Measurements from ENCODE around the gene LGR6. TPM values are rescaled to one million over a fixed set of nuclear protein-coding genes. Genes with fewer than 3 reads are reported as not detected.

Gene LGR6
- total RNA-seq, 2 experiments from 2014 or later, result 0.08 TPM; not detected in 1

DNA sequence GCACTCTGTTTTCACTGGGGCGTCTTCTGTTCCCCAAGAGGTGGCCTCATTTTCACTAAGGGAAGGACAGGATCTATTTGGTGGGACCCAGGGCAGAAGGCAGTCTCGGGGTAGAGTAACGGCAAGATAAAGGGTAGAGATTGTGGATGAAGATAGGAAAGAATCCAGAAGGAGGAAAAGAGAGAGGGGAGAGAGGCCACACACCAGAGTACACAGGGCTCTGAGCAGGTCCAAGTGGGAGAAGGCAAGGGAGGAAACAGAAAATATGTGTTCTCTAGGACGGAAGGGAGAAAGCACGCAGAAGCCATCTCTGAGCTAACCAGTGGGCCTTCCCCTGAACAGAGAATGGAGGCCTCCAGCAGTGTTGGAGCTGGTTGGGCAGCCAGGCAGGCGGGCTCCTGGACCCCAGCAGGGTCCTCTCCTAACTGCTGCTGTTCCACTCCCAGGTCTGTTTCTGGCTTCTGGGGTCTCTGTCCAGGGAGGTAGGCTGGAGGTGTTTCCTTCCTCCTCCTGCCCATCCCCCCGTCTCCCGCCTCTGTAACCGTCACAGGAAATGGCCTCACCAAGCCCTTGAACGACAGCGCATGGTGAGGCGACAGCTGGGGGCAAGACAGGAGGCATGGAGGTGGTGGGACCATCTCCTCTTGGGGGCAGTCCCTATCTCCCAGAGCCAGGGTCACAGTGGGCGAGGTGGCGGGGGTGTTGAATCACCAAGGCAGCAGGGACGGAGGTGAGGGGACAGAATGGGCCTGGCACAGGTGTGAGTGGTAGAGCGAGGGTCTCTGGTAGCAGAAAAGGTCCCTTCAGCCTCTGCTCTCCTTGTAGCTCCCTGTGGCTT lies 33.8 kb upstream of the LGR6 start:
- Mint-ChIP-seq H3K27me3 (ENCODE audit: low read depth) (no peaks in the 10 kb centered on the region), H3K4me3 (peak overlapping the region; percentile 91), H3K4me1 (ENCODE audit: low read depth) (peaks cover 83% of the 10 kb centered on the region), H3K9me3 (ENCODE audit: insufficient read depth) (no peaks in the 10 kb centered on the region), H3K36me3 (ENCODE audit: low read depth) (peaks cover 45% of the 10 kb centered on the region), H3K27ac (peak overlapping the region; percentile 100)
- ATAC-seq (peak; percentile 17), DNase-seq (peak; percentile 79)
- CTCF ChIA-PET, result interaction anchor here (0.6 to 6.2 kb wide), 14 partner anchors 9 to 177 kb away, joined by 3 to 39 read pairs (median 6); partner anchors contain the start of genes ARL8A and RNPEP
- POLR2A ChIA-PET, result interaction anchor here (0.6 to 11.3 kb wide), 10 partner anchors 11 to 848 kb away, joined by 3 to 103 read pairs (median 4); partner anchors contain the start of genes ARL8A, TMEM183A and UBE2T

GRCh38 chr1:202160377-202160940 lies 33.1 kb upstream of the LGR6 start, which contains the start of gene PTPN7:
Gene PTPN7 (minus strand): TSS chr1:202160602. CDS start chr1:202159402, 1,200 bp downstream.
- peak within 1 kb of the TSS; percentile 91 for H3K4me3 Mint-ChIP-seq
- H3K27me3 Mint-ChIP-seq (ENCODE audit: low read depth), result no peaks in the 10 kb centered on the region
- H3K27ac Mint-ChIP-seq, result peak within 1 kb of the TSS; percentile 100
- peaks cover 83% of the 10 kb centered on the region for H3K4me1 Mint-ChIP-seq (ENCODE audit: low read depth)
- no peaks in the 10 kb centered on the region for H3K9me3 Mint-ChIP-seq (ENCODE audit: insufficient read depth)
- ChIA-PET POLR2A (interaction anchor here (0.9 to 11.3 kb wide), 10 partner anchors 10 to 847 kb away, joined by 3 to 103 read pairs (median 4); partner anchors contain the start of genes ARL8A, TMEM183A and UBE2T), CTCF (interaction anchor here (0.6 to 6.2 kb wide), 15 partner anchors 8 to 181 kb away, joined by 3 to 39 read pairs (median 6); partner anchors contain the start of genes ARL8A, RNPEP and UBE2T)
- ATAC-seq (peak; percentile 54), DNase-seq (peak; percentile 82)
- H3K36me3 Mint-ChIP-seq (ENCODE audit: low read depth), result peaks cover 38% of the 10 kb centered on the region

- peak; percentile 3 for ATAC-seq
- no peaks in the 10 kb centered on the region for H3K9me3 Mint-ChIP-seq (ENCODE audit: insufficient read depth)
Measured at GRCh38 chr1:202161151-202162046, 32.2 kb upstream of the LGR6 start.

DNA sequence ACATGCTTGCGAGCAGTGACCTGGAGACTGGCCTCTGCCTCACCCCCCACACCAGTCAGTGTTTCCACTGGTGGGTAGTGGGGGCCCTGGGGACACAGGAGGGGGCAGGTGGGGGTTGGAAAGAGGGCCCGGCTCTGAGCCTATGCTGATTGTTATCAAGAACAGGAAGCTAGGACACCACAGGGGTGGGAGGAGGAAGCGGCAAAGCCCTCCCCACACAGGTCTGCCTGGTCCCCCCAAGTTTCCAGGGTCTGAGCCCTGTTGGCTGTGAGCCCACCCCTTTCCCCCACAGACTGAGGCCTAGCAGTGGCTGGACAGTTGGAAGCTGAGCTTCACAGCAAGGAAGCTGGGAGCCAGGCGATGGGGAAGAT lies 31.6 kb upstream of the LGR6 start:
- Mint-ChIP-seq H3K4me1 (ENCODE audit: low read depth) (peaks cover 85% of the 10 kb centered on the region), H3K9me3 (ENCODE audit: insufficient read depth) (no peaks in the 10 kb centered on the region), H3K27ac (peak overlapping the region; percentile 100), H3K4me3 (peak overlapping the region; percentile 91), H3K36me3 (ENCODE audit: low read depth) (peaks cover 29% of the 10 kb centered on the region), H3K27me3 (ENCODE audit: low read depth) (no peaks in the 10 kb centered on the region)
- POLR2A ChIA-PET, result interaction anchor here (1.5 to 11.3 kb wide), 5 partner anchors 9 to 180 kb away, joined by 3 to 103 read pairs (median 15); partner anchors contain the start of genes ARL8A and UBE2T
- DNase-seq, result peak; percentile 76
- CTCF ChIA-PET, result interaction anchor here (0.8 to 6.2 kb wide), 10 partner anchors 9 to 180 kb away, joined by 3 to 39 read pairs (median 4); partner anchors contain the start of genes ARL8A and UBE2T
- peak; percentile 34 for ATAC-seq

More at GRCh38 chr1:202161151-202162046, 32.2 kb upstream of the LGR6 start:
- Mint-ChIP-seq H3K27me3 (ENCODE audit: low read depth) (no peaks in the 10 kb centered on the region), H3K36me3 (ENCODE audit: low read depth) (peaks cover 30% of the 10 kb centered on the region), H3K4me3 (peak overlapping the region; percentile 91), H3K27ac (peak overlapping the region; percentile 100), H3K4me1 (ENCODE audit: low read depth) (peaks cover 84% of the 10 kb centered on the region)
- CTCF ChIA-PET, result interaction anchor here (0.6 to 6.2 kb wide), 10 partner anchors 9 to 181 kb away, joined by 3 to 39 read pairs (median 6); partner anchors contain the start of genes ARL8A and UBE2T
- peak; percentile 37 for DNase-seq
- POLR2A ChIA-PET, result interaction anchor here (1.1 to 11.3 kb wide), 6 partner anchors 9 to 181 kb away, joined by 3 to 103 read pairs (median 12); partner anchors contain the start of genes ARL8A and UBE2T

DNA sequence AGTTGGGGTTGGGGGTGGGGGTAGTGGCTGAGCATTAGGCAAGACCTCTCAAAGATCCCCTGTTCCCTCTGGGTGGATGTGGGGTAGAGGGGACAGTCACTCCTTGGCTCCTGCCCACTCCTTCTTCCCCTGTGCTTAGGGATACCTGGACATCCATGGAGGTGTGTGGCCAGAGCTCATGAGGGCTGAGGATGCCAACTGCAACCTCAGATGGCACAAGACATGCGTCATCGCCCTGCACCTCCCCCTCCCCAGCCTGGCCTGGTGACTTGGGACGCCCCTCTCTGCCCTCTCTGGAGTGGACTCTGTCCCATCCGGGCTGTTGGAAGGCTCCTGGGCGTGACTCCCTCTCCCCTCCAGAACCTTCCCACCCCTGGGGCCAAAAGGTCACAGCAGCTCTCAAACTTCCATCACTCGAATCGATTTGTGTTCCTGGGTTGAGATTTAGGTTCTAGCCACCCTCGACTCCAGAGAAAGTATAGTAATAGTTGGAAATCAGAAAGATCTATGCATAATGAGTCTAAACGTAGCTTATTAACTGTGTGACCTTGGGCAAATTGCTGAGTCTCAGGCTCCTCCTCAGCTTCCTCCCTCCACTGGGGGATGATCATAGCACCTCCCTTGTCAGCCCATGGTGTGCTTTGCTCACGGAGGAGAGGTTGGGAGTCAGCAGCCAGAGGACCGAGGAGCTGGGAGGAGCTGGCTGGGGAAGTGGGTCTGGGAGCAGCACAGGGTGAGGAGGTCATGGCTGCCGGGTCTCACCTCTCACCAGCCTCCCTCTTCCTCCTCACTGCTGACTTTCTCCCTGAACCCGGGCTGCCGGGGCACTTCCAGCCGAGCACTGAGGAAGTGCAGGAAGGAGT lies 30.9 kb upstream of the LGR6 start:
- ATAC-seq (peak; percentile 12), DNase-seq (peak; percentile 55)
- H3K4me3 Mint-ChIP-seq, result peak overlapping the region; percentile 91
- H3K36me3 Mint-ChIP-seq (ENCODE audit: low read depth), result peaks cover 25% of the 10 kb centered on the region
- no peaks in the 10 kb centered on the region for H3K9me3 Mint-ChIP-seq (ENCODE audit: insufficient read depth)
- no peaks in the 10 kb centered on the region for H3K27me3 Mint-ChIP-seq (ENCODE audit: low read depth)
- H3K4me1 Mint-ChIP-seq (ENCODE audit: low read depth), result peaks cover 82% of the 10 kb centered on the region
- ChIA-PET POLR2A (interaction anchor here (0.5 to 11.3 kb wide), 6 partner anchors 8 to 845 kb away, joined by 3 to 103 read pairs (median 10); partner anchors contain the start of genes ARL8A, PPP1R12B, TMEM183A and UBE2T), CTCF (interaction anchor here (0.7 to 6.2 kb wide), 13 partner anchors 8 to 179 kb away, joined by 3 to 39 read pairs (median 5); partner anchors contain the start of genes ARL8A, LGR6 and UBE2T)
- H3K27ac Mint-ChIP-seq, result peak overlapping the region; percentile 100

GRCh38 chr1:202163281-202164270 lies 30.0 kb upstream of the LGR6 start:
- Mint-ChIP-seq H3K4me1 (ENCODE audit: low read depth) (peaks cover 75% of the 10 kb centered on the region), H3K4me3 (peak overlapping the region; percentile 91), H3K27ac (peak overlapping the region; percentile 100), H3K36me3 (ENCODE audit: low read depth) (peaks cover 18% of the 10 kb centered on the region), H3K9me3 (ENCODE audit: insufficient read depth) (no peaks in the 10 kb centered on the region), H3K27me3 (ENCODE audit: low read depth) (no peaks in the 10 kb centered on the region)
- DNase-seq (no peak), ATAC-seq (no peak)
- POLR2A ChIA-PET, result interaction anchor here (0.9 to 11.3 kb wide), 5 partner anchors 7 to 185 kb away, joined by 3 to 103 read pairs (median 4); partner anchors contain the start of genes ARL8A, PPP1R12B and UBE2T
- CTCF ChIA-PET, result interaction anchor here (1.2 to 6.2 kb wide), 9 partner anchors 7 to 164 kb away, joined by 3 to 39 read pairs (median 6); partner anchors contain the start of genes ARL8A and LGR6

DNA sequence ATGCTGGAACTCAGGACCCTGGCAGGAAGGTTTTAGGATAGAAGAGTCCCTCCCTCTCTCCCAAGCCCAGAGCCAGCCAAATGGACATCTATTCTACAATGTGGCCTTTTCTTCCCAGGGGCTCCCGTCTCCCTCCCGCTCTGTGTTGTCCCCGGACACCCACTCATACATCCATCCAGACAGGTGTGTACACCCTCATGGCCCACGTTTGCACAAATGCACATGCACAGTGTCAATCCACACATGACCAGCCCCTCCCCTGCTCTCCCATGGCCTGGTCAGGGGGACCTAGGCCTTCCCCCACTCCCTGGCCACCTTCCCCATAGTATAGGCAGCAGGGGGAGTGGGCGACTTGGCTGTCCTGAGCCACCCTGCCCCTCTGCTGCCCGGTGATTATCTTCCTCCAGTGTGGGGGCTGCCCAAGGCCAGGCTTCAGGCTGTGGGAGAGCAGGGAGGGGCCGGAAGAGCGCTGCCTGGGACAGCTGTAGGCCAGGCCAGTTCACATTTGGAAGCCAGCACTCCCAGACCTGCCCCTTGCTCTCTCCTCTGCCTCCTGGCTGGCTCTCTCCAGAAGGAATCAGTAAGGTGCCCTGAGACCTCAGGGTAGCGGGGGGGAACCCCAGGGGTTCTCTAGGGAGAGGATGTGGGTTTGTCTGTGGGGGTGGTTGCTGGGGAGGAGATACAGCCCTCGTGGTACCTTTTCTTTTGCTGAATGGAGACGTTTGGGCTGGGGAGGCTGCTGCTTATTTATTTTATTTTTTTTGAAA lies 29.1 kb upstream of the LGR6 start:
- peaks cover 70% of the 10 kb centered on the region for H3K4me1 Mint-ChIP-seq (ENCODE audit: low read depth)
- peak overlapping the region; percentile 71 for H3K4me3 Mint-ChIP-seq
- peak; percentile 89 for DNase-seq
- H3K27ac Mint-ChIP-seq, result peak overlapping the region; percentile 100
- ChIA-PET POLR2A (interaction anchor here (1.2 to 11.3 kb wide), 3 partner anchors 8 to 178 kb away, joined by 3 to 103 read pairs (median 25); partner anchors contain the start of genes ARL8A and UBE2T), CTCF (interaction anchor here (0.8 to 6.2 kb wide), 6 partner anchors 9 to 28 kb away, joined by 3 to 39 read pairs (median 9); partner anchors contain the start of genes ARL8A and LGR6)
- H3K9me3 Mint-ChIP-seq (ENCODE audit: insufficient read depth), result no peaks in the 10 kb centered on the region
- H3K27me3 Mint-ChIP-seq (ENCODE audit: low read depth), result no peaks in the 10 kb centered on the region
- peaks cover 9% of the 10 kb centered on the region for H3K36me3 Mint-ChIP-seq (ENCODE audit: low read depth)
- peak; percentile 60 for ATAC-seq

- peak; percentile 54 for DNase-seq
- peak overlapping the region; percentile 100 for H3K27ac Mint-ChIP-seq
- no peaks in the 10 kb centered on the region for H3K9me3 Mint-ChIP-seq (ENCODE audit: insufficient read depth)
- peaks cover 1% of the 10 kb centered on the region for H3K36me3 Mint-ChIP-seq (ENCODE audit: low read depth)
- H3K27me3 Mint-ChIP-seq (ENCODE audit: low read depth), result no peaks in the 10 kb centered on the region
- H3K4me3 Mint-ChIP-seq, result peak overlapping the region; percentile 71
- H3K4me1 Mint-ChIP-seq (ENCODE audit: low read depth), result peaks cover 68% of the 10 kb centered on the region
- POLR2A ChIA-PET, result interaction anchor here (0.7 to 2.2 kb wide), 4 partner anchors 9 to 21 kb away, joined by 3 to 9 read pairs (median 3); partner anchors contain the start of gene ARL8A
- CTCF ChIA-PET, result interaction anchor here (0.8 to 3.1 kb wide), 9 partner anchors 8 to 177 kb away, joined by 3 to 31 read pairs (median 4); partner anchors contain the start of genes LGR6 and UBE2T
- peak; percentile 5 for ATAC-seq
Measured at GRCh38 chr1:202165267-202165941, 28.2 kb upstream of the LGR6 start.
